ENCODE results near the gene CTNNA3.

Gene CTNNA3

GRCh38 chr10:67100951-67101350 is 595.0 kb downstream of the CTNNA3 start:
- FAIRE-seq: no peak

GRCh38 chr10:67098461-67098860 is 597.5 kb downstream of the CTNNA3 start:
- no peak for FAIRE-seq

GRCh38 chr10:67095531-67095930 is 600.5 kb downstream of the CTNNA3 start:
- no peak for FAIRE-seq

- FAIRE-seq: no peak
Measured at GRCh38 chr10:67088036-67088435, 608.0 kb downstream of the CTNNA3 start.

- FAIRE-seq: no peak
Measured at GRCh38 chr10:67087135-67087425, 608.9 kb downstream of the CTNNA3 start.

GRCh38 chr10:67086327-67087134 is 609.5 kb downstream of the CTNNA3 start:
- FAIRE-seq: no peak

- FAIRE-seq: no peak
Measured at GRCh38 chr10:67079126-67079525, 616.9 kb downstream of the CTNNA3 start.

- FAIRE-seq: no peak
Measured at GRCh38 chr10:67077376-67077775, 618.6 kb downstream of the CTNNA3 start.

- no peak for FAIRE-seq
Measured at GRCh38 chr10:67076144-67076543, 619.9 kb downstream of the CTNNA3 start.

GRCh38 chr10:67075491-67075971 is 620.5 kb downstream of the CTNNA3 start:
- FAIRE-seq: no peak

GRCh38 chr10:67072654-67073053 is 623.3 kb downstream of the CTNNA3 start:
- FAIRE-seq: no peak

- no peak for FAIRE-seq
Measured at GRCh38 chr10:67050415-67050814, 645.6 kb downstream of the CTNNA3 start.

GRCh38 chr10:67049988-67050387 is 646.0 kb downstream of the CTNNA3 start:
- FAIRE-seq: no peak

GRCh38 chr10:67046507-67046906 is 649.5 kb downstream of the CTNNA3 start:
- FAIRE-seq: no peak

- FAIRE-seq: no peak
Measured at GRCh38 chr10:67045404-67045803, 650.6 kb downstream of the CTNNA3 start.

- no peak for FAIRE-seq
Measured at GRCh38 chr10:67043041-67043440, 653.0 kb downstream of the CTNNA3 start.

GRCh38 chr10:67036808-67037207 is 659.2 kb downstream of the CTNNA3 start:
- no peak for FAIRE-seq

- no peak for FAIRE-seq
Measured at GRCh38 chr10:67033878-67034277, 662.1 kb downstream of the CTNNA3 start.

GRCh38 chr10:67022099-67022498 is 673.9 kb downstream of the CTNNA3 start:
- FAIRE-seq: no peak

- FAIRE-seq: no peak
Measured at GRCh38 chr10:67017218-67017617, 678.8 kb downstream of the CTNNA3 start.

GRCh38 chr10:67015225-67015624 is 680.8 kb downstream of the CTNNA3 start:
- FAIRE-seq: no peak

- FAIRE-seq: no peak
Measured at GRCh38 chr10:67011981-67012380, 684.0 kb downstream of the CTNNA3 start.

GRCh38 chr10:67011480-67011879 is 684.5 kb downstream of the CTNNA3 start:
- FAIRE-seq: no peak

GRCh38 chr10:67005981-67006380 is 690.0 kb downstream of the CTNNA3 start:
- no peak for FAIRE-seq

- FAIRE-seq: no peak
Measured at GRCh38 chr10:67004690-67005089, 691.3 kb downstream of the CTNNA3 start.

All from endometrium (tissue), 2 donors.